Left kidney (tissue), 8 donors: ENCODE measurements around the gene KDF1. TPM values are rescaled to one million over a fixed set of nuclear protein-coding genes. Genes with fewer than 3 reads are reported as not detected.

Source experiments
- DNase-seq: peaks from one replicate; pipeline ENCODE4 v3.0.0-alpha.2; 2013
- long read RNA-seq, 8 donors: transcript quantifications; one replicate each; lab custom pipeline, GENCODE V29; 2026
- polyA plus RNA-seq: library from polyadenylated mRNA; unstranded; fragments of 120-200 nt; gene quantifications from one replicate; pipeline ENCODE4 v1.2.1, GENCODE V29; 2013; ENCODE audit not compliant: insufficient read length

The KDF1 gene
- 7.5 TPM for polyA plus RNA-seq
- long read RNA-seq, donor 1, transcript KDF1-201 (4 exons, 1,793 nt): major isoform, 7 of 28 reads
- long read RNA-seq, donor 1, partial matches to known transcripts: 21 of 28 reads
- long read RNA-seq, donor 1, other reads (novel, unspliced or antisense): 0 of 28 reads
- long read RNA-seq, donor 2, partial matches to known transcripts: 0 of 4 reads
- long read RNA-seq, donor 2, other reads (novel, unspliced or antisense): 0 of 4 reads
- long read RNA-seq, donor 3, partial matches to known transcripts: 0 of 3 reads
- long read RNA-seq, donor 3, other reads (novel, unspliced or antisense): 0 of 3 reads
- long read RNA-seq, donor 4: 0 reads
- long read RNA-seq, donor 5, transcript KDF1-201 (4 exons, 1,793 nt): major isoform, 7 of 7 reads
- long read RNA-seq, donor 5, partial matches to known transcripts: 0 of 7 reads
- long read RNA-seq, donor 5, other reads (novel, unspliced or antisense): 0 of 7 reads
- long read RNA-seq, donor 6, partial matches to known transcripts: 0 of 4 reads
- long read RNA-seq, donor 6, other reads (novel, unspliced or antisense): 0 of 4 reads
- long read RNA-seq, donor 7, transcript KDF1-201 (4 exons, 1,793 nt): major isoform, 13 of 13 reads
- long read RNA-seq, donor 7, partial matches to known transcripts: 0 of 13 reads
- long read RNA-seq, donor 7, other reads (novel, unspliced or antisense): 0 of 13 reads
- long read RNA-seq, donor 8, partial matches to known transcripts: 0 of 2 reads
- long read RNA-seq, donor 8, other reads (novel, unspliced or antisense): 0 of 2 reads

- peak; percentile 54 for DNase-seq
Observed at GRCh38 chr1:26959722-26960624, at the start of gene KDF1. KDF1 (minus strand) TSS chr1:26960468; CDS start chr1:26952380, 8,088 bp downstream.

- DNase-seq: no peak
Observed at GRCh38 chr1:27009601-27010197, 49.4 kb upstream of the KDF1 start.

- no peak for DNase-seq
Observed at GRCh38 chr1:27007909-27008582, 47.8 kb upstream of the KDF1 start.

- no peak for DNase-seq
Observed at GRCh38 chr1:27006683-27007082, 46.4 kb upstream of the KDF1 start.

GRCh38 chr1:27005648-27006496 lies 45.6 kb upstream of the KDF1 start:
- DNase-seq: no peak

- no peak for DNase-seq
Observed at GRCh38 chr1:27005166-27005530, 44.9 kb upstream of the KDF1 start.

DNA sequence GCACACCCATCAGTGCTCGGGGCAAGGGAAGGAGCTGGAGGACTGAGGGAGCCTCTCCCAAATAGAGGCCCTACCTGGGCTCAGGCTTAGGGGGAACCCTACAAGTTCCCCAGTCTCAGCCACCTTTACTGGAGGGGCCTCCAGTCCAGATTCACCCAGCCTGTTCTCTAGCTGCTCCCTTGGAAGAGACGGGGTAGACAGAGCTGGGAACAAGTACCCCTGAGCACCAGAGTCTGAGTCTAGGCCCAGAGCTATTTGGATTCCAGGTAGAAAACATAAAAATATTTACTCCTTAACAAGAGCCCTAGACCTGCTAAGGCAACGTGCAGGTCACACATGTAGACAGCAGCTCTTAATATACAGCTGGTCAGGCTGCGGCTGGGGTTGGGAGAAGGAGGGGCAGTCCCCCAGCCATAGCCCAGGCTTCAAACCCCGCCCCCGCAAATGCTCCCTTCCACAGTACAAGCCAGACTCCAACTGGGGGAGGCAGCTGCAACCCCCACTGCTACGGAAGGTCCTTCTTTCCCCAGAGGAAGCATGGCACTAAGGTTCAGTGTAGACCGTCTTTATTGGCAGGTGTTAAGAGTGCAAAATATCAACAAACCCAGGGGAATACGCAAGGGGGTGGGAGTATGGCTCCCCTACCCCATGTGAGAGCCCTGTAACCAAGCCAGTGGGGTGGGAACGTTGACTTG lies 44.4 kb upstream of the KDF1 start:
- DNase-seq: no peak

DNA sequence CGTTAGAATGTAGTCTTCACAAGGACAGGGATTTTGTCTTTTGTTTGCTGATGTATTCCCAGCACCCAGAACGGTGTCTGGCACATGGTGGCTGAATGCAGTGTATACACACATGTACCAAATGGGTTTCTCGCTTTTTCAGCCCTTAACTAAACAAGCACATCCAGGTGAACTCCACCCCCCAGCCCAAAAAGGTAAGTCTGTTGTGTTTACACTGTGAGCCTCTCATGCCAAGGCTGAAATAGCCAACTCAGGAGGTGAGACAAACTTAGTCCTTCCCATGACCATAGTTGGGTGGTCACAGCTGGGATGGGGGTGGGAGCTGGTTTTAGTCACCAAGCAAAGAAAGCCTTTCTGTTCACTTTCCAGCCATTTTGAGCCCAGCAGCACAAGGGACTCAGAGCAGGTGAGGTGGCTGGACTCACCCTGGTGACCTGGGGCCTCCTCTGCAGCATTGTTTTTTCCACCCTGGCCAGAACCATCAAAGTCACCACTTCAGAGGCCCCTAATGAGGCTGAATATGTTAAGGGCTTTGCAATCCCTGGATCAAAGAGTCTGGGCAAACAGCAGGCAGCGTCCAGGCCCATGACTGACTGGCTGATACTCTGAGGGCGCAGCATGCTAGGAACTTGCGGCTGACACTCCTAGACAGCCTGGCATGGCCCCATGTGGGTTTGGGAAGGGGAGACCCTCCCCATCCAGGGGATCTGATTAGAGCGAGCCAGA lies 43.6 kb upstream of the KDF1 start:
- no peak for DNase-seq

DNA sequence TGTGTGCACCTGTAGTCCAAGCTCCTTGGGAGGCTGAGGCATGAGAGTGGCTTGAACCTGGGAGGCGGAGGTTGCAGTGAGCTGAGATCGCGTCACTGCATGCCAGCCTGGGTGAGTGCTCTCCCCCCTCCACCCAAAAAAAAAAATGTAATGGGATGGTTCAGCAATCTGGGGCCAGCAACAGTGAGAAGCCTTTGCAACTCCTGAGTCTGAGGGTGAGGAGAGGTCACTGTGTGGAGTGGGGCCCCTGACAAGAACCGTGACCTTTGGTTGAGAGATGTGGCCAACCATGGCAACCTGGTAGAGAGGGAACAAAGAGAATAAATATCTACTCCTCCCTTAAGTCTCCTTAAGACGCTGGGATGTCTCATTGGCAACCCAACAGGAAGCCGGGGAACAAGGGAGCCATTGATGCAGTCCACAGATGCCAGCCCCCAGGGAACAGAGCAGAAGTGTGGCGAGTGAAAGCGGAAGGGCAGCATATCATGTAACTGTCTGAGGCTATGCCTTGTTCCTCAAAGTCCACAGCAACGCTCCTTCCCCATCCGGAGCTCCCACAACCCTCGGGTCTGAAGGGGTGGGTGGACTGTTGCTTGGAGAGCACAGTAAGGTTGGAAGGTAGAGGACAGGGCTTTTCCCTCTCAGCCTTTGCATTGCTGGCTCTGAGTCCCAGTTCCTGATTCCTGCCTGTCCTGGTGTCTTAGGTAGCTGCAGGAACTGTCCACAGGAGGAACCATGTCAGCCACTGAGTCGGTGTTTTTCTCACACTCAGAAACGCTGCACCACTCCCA lies 41.5 kb upstream of the KDF1 start:
- no peak for DNase-seq

DNA sequence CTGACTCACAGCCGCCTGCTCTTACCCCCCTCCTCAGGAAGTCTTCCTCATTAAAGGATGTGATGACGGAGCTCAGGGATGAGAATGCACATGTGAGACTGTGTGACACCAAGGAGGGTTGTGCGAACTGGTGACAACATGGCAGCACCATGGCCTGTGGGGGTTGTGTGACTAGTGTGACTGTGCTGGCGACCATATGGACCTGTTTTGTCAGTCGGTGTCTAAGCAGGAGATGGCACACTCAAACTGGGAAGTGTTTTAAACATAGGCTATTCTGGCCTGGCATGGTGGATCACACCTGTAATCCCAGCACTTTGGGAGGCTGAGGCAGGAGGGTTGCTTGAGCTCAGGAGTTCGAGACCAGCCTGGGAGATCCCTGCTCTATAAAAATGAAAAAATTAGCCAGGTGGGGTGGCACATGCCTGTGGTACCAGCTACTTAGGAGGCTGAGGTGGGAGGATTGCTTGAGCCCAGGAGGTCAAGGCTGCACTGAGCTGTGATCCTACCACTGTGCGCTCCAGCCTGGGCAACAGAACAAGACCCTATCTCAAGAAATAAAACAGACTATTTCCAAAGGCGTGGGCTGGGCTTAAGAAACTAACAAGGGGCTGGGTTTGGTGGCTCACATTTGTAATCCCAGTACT lies 40.7 kb upstream of the KDF1 start:
- no peak for DNase-seq

DNA sequence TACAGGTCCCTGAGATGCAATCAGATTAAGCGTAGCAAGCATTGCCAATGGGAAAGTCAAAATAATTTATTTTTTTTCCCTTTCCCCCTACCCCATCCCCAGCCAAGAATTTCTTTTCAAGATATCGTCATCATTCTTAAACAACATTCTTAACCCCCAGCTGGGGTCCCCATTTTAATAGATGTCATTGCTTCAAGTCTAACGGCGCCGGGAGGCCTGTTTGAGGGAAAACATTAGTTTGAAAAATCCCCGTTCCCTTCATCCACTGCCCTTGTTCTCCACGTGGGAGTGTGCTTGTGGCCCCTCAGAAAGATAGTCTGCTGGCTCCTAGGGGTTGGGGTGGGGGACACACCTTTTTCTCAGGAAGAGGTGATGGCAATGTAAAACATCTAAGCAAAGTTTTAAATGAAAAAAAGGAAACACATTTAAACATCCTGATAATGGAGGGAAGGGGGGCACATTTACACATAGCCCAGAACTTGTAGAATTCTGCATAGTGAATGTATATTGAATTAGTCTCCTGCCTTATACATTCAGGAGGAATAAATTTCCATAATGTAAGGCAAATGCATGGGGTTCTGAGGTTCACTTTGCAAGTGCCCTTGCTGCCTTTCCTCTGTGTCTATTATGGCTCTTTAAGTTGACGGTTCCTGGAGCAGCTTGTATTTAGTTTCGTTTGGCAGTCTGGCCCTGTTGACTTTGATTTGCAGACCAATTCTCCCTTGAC lies 40.0 kb upstream of the KDF1 start:
- no peak for DNase-seq

DNA sequence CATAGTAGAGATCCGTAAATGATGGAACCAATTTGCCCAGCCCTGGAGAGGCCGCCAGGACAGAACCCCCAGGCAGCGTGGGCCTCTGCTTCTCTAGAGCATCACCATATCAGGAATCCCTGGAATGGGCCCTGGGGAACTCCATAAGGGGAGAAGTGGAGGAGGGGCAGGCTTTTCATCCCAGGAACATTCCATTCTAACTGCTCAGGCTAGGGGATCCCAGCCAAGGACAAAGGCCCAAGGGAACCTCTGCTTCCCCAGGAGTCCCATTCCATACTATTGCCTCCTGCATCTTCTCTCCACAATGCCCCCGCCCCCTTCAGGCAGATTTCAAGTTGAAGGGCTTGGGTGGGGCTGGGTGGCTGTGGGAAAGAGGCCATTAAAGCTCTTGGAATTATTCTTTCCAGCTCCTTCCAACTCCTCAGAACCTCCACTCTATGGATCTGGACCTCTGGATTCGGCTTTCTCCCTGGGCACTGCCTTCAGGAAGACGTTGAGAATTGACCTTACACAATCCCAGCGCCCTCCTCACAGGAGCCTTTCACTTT lies 39.2 kb upstream of the KDF1 start:
- DNase-seq: no peak

DNA sequence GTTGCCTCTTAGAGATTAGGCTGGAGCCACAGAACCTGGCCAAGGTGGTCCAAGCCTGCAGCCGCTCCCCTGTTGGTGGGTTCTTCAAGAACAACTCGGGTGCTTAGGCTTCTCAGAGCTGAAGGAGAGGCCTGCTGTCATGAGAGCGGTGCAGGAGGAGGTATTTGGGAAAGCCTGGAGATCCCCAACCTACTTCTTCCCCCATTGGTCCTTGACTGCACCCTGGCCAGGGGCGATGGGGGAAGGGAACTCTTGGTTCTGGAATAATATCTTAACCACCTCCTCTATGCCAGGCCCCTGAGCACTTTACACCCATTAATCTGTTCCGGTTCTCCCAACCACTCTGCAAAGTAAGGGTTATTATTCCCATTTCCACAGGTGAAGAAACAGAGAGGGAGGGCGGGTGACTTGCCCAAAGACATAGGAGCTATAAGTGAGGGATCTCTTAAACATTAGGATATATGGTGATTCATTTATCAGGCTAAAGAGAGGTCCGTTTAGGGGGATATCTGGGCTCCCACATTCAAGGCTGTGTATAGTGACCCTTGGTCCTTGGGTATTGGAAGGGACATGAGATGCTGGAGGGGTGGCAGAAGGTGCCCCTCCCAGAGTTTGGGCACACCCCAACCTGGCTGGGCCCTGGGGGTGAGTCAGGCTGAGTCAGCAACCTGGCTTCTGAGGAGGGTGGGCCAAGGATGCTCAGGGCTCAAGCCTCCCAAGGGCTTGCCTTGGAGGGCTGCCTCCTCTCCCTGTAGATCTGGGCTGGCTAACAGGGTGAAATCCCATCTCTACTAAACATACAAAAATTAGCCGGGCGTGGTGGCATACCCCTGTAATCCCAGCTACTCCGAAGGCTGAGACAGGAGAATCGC lies 38.4 kb upstream of the KDF1 start:
- DNase-seq: no peak

DNA sequence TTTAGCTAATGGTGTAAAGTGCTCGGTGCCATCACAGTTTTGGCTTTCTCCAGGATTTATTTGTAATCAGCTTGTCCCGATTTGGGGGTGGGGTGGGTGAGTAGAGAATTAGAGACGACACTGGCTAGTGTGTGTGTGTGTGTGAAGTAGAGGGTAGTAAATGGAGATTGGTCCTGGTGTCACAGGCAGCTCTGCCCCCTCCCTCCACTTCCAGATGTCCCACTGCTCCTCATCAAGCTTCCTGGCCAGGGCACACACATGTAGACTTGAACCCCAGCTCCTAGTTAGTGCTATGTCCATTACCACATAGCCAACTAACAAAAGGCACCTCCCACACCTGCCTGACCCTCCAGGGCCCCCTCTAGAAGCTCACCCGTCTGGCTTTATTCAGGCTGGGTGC lies 36.4 kb upstream of the KDF1 start:
- no peak for DNase-seq

DNA sequence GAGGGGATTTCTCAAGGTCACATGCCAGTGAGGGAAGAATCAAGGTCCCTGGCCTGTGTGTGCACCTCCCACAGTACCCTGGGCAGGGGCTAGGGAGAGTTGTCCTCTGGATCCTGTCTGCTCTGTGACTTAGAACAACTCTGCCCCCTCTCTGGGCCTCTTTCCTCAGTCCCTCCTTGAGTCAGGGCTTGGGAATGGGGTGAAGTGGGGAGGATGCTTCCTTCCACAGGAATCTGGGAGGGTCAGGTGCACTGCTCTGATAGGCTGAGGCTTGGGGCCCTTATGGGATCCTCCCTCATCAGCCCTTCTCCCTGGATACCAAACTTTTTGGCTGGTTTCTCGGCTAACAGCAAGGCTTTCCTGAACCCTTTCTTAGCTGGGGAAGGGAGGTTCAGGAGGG lies 35.8 kb upstream of the KDF1 start:
- no peak for DNase-seq
